ENCODE data around the gene LY6G6F. TPM values are rescaled to one million over a fixed set of nuclear protein-coding genes. Genes with fewer than 3 reads are reported as not detected.
A peak's percentile ranks its signal among the peaks of the same experiment; 100 is the strongest.

Gene LY6G6F
- total and polyA plus RNA-seq, 2 of the 13 experiments (the other 11 are each of a cell fraction or from before 2014, with no cell fraction given): not detected

DNA sequence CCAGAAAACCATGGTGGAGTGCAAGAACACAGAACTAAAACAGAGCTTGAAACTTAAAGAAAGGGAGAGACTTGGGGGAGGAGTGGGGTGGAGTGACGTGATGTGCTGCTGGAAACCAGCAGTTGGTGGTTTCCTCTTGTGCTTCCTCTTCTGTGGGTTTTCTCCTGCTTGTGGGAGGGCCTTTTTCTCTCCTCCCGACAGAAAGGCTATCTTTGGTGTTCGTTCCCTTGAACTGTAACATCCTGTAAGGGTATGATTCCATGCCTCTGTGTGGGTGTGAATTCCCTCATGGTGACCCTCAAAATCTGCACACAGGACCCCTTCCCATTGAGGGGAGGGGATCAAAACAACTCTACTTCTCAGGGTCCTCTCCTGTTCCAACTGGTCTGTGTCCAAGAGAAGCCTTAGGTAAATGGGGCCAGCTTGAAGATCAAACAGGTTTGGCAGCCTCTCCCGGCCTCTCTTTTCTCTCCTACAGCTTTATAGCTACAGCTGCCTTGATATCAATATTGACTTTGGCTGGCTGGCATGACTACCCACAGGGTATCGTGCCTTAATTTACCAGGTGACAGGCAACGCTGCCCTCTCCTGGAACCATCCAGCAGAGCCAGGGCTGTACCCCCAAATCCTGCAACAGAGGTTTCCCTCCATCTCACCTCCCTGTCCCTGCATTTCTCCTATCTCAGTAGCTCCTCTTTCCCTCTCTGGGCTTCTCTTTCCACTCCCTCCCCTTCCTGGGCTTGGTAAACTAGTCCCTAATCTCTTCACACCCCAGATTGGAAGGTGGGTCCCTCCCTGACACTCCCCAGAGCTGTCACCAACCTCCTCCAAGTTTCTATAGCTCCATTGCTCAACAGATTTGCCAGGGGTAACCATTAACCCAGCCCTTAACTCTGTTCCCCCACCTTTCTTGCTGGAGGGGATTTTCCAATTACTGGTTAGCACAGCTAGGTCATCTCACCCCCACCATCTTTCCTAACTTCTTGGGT is 31.6 kb downstream of the LY6G6F start (continued):
- TF ChIP-seq, protein P1, sequence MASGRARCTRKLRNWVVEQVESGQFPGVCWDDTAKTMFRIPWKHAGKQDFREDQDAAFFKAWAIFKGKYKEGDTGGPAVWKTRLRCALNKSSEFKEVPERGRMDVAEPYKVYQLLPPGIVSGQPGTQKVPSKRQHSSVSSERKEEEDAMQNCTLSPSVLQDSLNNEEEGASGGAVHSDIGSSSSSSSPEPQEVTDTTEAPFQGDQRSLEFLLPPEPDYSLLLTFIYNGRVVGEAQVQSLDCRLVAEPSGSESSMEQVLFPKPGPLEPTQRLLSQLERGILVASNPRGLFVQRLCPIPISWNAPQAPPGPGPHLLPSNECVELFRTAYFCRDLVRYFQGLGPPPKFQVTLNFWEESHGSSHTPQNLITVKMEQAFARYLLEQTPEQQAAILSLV (CRISPR knock-in tag; IDR thresholded peaks at IDR 0.05; ENCODE audit: borderline replicate concordance): no peak
- 0 out of 2 replicates have a peak, but pooled peaks have one; percentile 71 for TF ChIP-seq FOXC1 (CRISPR knock-in tag; IDR thresholded peaks at IDR 0.05; ENCODE audit: borderline replicate concordance)
- TF ChIP-seq HOXA5 (CRISPR knock-in tag; IDR thresholded peaks at IDR 0.05): peak; percentile 77
- TF ChIP-seq, protein P2, sequence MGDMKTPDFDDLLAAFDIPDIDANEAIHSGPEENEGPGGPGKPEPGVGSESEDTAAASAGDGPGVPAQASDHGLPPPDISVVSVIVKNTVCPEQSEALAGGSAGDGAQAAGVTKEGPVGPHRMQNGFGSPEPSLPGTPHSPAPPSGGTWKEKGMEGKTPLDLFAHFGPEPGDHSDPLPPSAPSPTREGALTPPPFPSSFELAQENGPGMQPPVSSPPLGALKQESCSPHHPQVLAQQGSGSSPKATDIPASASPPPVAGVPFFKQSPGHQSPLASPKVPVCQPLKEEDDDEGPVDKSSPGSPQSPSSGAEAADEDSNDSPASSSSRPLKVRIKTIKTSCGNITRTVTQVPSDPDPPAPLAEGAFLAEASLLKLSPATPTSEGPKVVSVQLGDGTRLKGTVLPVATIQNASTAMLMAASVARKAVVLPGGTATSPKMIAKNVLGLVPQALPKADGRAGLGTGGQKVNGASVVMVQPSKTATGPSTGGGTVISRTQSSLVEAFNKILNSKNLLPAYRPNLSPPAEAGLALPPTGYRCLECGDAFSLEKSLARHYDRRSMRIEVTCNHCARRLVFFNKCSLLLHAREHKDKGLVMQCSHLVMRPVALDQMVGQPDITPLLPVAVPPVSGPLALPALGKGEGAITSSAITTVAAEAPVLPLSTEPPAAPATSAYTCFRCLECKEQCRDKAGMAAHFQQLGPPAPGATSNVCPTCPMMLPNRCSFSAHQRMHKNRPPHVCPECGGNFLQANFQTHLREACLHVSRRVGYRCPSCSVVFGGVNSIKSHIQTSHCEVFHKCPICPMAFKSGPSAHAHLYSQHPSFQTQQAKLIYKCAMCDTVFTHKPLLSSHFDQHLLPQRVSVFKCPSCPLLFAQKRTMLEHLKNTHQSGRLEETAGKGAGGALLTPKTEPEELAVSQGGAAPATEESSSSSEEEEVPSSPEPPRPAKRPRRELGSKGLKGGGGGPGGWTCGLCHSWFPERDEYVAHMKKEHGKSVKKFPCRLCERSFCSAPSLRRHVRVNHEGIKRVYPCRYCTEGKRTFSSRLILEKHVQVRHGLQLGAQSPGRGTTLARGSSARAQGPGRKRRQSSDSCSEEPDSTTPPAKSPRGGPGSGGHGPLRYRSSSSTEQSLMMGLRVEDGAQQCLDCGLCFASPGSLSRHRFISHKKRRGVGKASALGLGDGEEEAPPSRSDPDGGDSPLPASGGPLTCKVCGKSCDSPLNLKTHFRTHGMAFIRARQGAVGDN (CRISPR knock-in tag; IDR thresholded peaks at IDR 0.05): no peak; the same call in 1 of the 2 replicates
- TF ChIP-seq ZNF619 (CRISPR knock-in tag; IDR thresholded peaks at IDR 0.05): 0 out of 2 replicates have a peak, but pooled peaks have one; percentile 54
- 0 out of 2 replicates have a peak, but pooled peaks have one; percentile 49 for TF ChIP-seq TP53 (CRISPR knock-in tag; conservative IDR thresholded peaks at IDR 0.05)
- TF ChIP-seq GFI1 (CRISPR knock-in tag; IDR thresholded peaks at IDR 0.05; ENCODE audit: borderline replicate concordance): peak; percentile 92
- TF ChIP-seq, protein P3, sequence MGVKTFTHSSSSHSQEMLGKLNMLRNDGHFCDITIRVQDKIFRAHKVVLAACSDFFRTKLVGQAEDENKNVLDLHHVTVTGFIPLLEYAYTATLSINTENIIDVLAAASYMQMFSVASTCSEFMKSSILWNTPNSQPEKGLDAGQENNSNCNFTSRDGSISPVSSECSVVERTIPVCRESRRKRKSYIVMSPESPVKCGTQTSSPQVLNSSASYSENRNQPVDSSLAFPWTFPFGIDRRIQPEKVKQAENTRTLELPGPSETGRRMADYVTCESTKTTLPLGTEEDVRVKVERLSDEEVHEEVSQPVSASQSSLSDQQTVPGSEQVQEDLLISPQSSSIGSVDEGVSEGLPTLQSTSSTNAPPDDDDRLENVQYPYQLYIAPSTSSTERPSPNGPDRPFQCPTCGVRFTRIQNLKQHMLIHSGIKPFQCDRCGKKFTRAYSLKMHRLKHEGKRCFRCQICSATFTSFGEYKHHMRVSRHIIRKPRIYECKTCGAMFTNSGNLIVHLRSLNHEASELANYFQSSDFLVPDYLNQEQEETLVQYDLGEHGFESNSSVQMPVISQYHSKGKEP (CRISPR knock-in tag; IDR thresholded peaks at IDR 0.05): no peak
- TF ChIP-seq, protein P4, sequence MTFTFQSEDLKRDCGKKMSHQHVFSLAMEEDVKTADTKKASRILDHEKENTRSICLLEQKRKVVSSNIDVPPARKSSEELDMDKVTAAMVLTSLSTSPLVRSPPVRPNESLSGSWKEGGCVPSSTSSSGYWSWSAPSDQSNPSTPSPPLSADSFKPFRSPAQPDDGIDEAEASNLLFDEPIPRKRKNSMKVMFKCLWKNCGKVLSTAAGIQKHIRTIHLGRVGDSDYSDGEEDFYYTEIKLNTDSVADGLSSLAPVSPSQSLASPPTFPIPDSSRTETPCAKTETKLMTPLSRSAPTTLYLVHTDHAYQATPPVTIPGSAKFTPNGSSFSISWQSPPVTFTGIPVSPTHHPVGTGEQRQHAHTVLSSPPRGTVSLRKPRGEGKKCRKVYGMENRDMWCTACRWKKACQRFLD (CRISPR knock-in tag; IDR thresholded peaks at IDR 0.05; ENCODE audit: borderline replicate concordance): 0 out of 2 replicates have a peak, but pooled peaks have one; percentile 23
- no peak for TF ChIP-seq PAF1 (CRISPR knock-in tag; IDR thresholded peaks at IDR 0.05)
- TF ChIP-seq, protein P5, sequence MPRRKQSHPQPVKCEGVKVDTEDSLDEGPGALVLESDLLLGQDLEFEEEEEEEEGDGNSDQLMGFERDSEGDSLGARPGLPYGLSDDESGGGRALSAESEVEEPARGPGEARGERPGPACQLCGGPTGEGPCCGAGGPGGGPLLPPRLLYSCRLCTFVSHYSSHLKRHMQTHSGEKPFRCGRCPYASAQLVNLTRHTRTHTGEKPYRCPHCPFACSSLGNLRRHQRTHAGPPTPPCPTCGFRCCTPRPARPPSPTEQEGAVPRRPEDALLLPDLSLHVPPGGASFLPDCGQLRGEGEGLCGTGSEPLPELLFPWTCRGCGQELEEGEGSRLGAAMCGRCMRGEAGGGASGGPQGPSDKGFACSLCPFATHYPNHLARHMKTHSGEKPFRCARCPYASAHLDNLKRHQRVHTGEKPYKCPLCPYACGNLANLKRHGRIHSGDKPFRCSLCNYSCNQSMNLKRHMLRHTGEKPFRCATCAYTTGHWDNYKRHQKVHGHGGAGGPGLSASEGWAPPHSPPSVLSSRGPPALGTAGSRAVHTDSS (CRISPR knock-in tag; conservative IDR thresholded peaks at IDR 0.05): 0 out of 2 replicates have a peak, but pooled peaks have one; percentile 19
- TF ChIP-seq KDM2A (CRISPR knock-in tag; IDR thresholded peaks at IDR 0.05; ENCODE audit: borderline replicate concordance, low read depth): peak; percentile 49
- TF ChIP-seq, protein P6, sequence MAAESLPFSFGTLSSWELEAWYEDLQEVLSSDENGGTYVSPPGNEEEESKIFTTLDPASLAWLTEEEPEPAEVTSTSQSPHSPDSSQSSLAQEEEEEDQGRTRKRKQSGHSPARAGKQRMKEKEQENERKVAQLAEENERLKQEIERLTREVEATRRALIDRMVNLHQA (CRISPR knock-in tag; IDR thresholded peaks at IDR 0.05): no peak
- no peak for TF ChIP-seq ZNF709 (CRISPR knock-in tag; IDR thresholded peaks at IDR 0.05)
- TF ChIP-seq NFRKB (IDR thresholded peaks at IDR 0.05): no peak
- peak; percentile 60; the same call in 1 of the 2 replicates for TF ChIP-seq THAP11 (CRISPR knock-in tag; IDR thresholded peaks at IDR 0.05)
- TF ChIP-seq U2AF1 (optimal IDR thresholded peaks at IDR 0.05; ENCODE audit: low read depth, low read length): no peak
